ENCODE measurements around the gene NEK11. TPM values are rescaled to one million over a fixed set of nuclear protein-coding genes. Genes with fewer than 3 reads are reported as not detected.

NEK11 gene
- polyA plus RNA-seq, 3 donors = 0.31 to 0.56 (median 0.43) TPM

- Mint-ChIP-seq H3K4me3 (no peak overlapping the region), H3K36me3 (no peaks in the 10 kb centered on the region), H3K4me1 (peaks cover 5% of the 10 kb centered on the region), H3K27ac (no peak overlapping the region), H3K9me3 (no peaks in the 10 kb centered on the region), H3K27me3 (ENCODE audit: low read depth in 3 of 3) (no peaks in the 10 kb centered on the region)
- H3K9ac ChIP-seq (ENCODE audit: insufficient read depth, low read length, poor library complexity, severe bottlenecking) = no peak overlapping the region
- H4K20me1 ChIP-seq (ENCODE audit: insufficient read depth, low read length) = no peaks in the 10 kb centered on the region
- H3K4me2 ChIP-seq (replicated peaks; ENCODE audit: extremely low read depth, low read length, poor library complexity, severe bottlenecking) = no peak overlapping the region
- H3K9me3 ChIP-seq (replicated peaks in 1 of 2; ENCODE audit: control insufficient read depth in 1 of 2, insufficient read depth in 1 of 2, low read length in 2 of 2) = no peaks in the 10 kb centered on the region
- intact Hi-C loops (cut with micrococcal nuclease) = no loop called here
- H3K36me3 ChIP-seq (replicated peaks in 1 of 2; ENCODE audit: control insufficient read depth in 1 of 2, insufficient read depth in 2 of 2, low read length in 2 of 2) = no peaks in the 10 kb centered on the region
- no peak overlapping the region for H3K4me3 ChIP-seq (replicated peaks in 1 of 3; ENCODE audit: low read depth in 2 of 3, low read length in 3 of 3)
- H3K79me2 ChIP-seq (ENCODE audit: insufficient read depth, low read length) = no peaks in the 10 kb centered on the region
- H2AFZ ChIP-seq (ENCODE audit: insufficient read depth, low read depth, low read length, poor library complexity, severe bottlenecking) = no peak overlapping the region
- H3K27me3 ChIP-seq (ENCODE audit: control insufficient read depth in 2 of 2, insufficient read depth in 2 of 2, low read length in 2 of 2) = no peaks in the 10 kb centered on the region
- no peak for TF ChIP-seq CTCF (IDR thresholded peaks at IDR 0.05)
- DNase-seq = no peak
- H3K4me1 ChIP-seq (ENCODE audit: control insufficient read depth in 1 of 2, insufficient read depth in 2 of 2, low read length in 2 of 2) = no peaks in the 10 kb centered on the region
- H3K27ac ChIP-seq (ENCODE audit: low read depth in 1 of 2, low read length in 2 of 2) = no peak overlapping the region
Observed at GRCh38 chr3:131314318-131314717, 287.6 kb downstream of the NEK11 start.

GRCh38 chr3:131315162-131315561 is 288.5 kb downstream of the NEK11 start:
- H3K27ac ChIP-seq (ENCODE audit: low read depth in 1 of 2, low read length in 2 of 2) = no peak overlapping the region
- H3K4me1 ChIP-seq (ENCODE audit: control insufficient read depth in 1 of 2, insufficient read depth in 2 of 2, low read length in 2 of 2) = no peaks in the 10 kb centered on the region
- DNase-seq = no peak
- no peaks in the 10 kb centered on the region for H3K79me2 ChIP-seq (ENCODE audit: insufficient read depth, low read length)
- H3K36me3 ChIP-seq (replicated peaks in 1 of 2; ENCODE audit: control insufficient read depth in 1 of 2, insufficient read depth in 2 of 2, low read length in 2 of 2) = no peaks in the 10 kb centered on the region
- no peaks in the 10 kb centered on the region for H4K20me1 ChIP-seq (ENCODE audit: insufficient read depth, low read length)
- H3K9me3 ChIP-seq (replicated peaks in 1 of 2; ENCODE audit: control insufficient read depth in 1 of 2, insufficient read depth in 1 of 2, low read length in 2 of 2) = no peaks in the 10 kb centered on the region
- H3K27ac Mint-ChIP-seq = no peak overlapping the region
- TF ChIP-seq CTCF (IDR thresholded peaks at IDR 0.05) = no peak
- no CpG with 5 or more reads among the region's 2 CpGs for WGBS (ENCODE audit: insufficient coverage)
- no peaks in the 10 kb centered on the region for H3K27me3 ChIP-seq (ENCODE audit: control insufficient read depth in 2 of 2, insufficient read depth in 2 of 2, low read length in 2 of 2)
- H2AFZ ChIP-seq (ENCODE audit: insufficient read depth, low read depth, low read length, poor library complexity, severe bottlenecking) = no peak overlapping the region
- intact Hi-C loops (cut with micrococcal nuclease) = no loop called here
- no peaks in the 10 kb centered on the region for H3K27me3 Mint-ChIP-seq (ENCODE audit: low read depth in 3 of 3)
- H3K4me1 Mint-ChIP-seq = no peaks in the 10 kb centered on the region
- H3K36me3 Mint-ChIP-seq = no peaks in the 10 kb centered on the region
- no peak overlapping the region for H3K9ac ChIP-seq (ENCODE audit: insufficient read depth, low read length, poor library complexity, severe bottlenecking)
- no peak overlapping the region for H3K4me3 Mint-ChIP-seq
- no peak overlapping the region for H3K4me3 ChIP-seq (replicated peaks in 1 of 3; ENCODE audit: low read depth in 2 of 3, low read length in 3 of 3)
- H3K4me2 ChIP-seq (replicated peaks; ENCODE audit: extremely low read depth, low read length, poor library complexity, severe bottlenecking) = no peak overlapping the region
- H3K9me3 Mint-ChIP-seq = no peaks in the 10 kb centered on the region
